Fibroblast of skin of left quadriceps (primary cell): Measurements from ENCODE around the gene STX12.

Experiments used
- DNase-seq, 2 experiments: peaks; one replicate each; pipeline ENCODE4 v3.0.0-alpha.2; 2013; ENCODE audit warnings: low read depth in 2 of 2

Gene STX12

DNA sequence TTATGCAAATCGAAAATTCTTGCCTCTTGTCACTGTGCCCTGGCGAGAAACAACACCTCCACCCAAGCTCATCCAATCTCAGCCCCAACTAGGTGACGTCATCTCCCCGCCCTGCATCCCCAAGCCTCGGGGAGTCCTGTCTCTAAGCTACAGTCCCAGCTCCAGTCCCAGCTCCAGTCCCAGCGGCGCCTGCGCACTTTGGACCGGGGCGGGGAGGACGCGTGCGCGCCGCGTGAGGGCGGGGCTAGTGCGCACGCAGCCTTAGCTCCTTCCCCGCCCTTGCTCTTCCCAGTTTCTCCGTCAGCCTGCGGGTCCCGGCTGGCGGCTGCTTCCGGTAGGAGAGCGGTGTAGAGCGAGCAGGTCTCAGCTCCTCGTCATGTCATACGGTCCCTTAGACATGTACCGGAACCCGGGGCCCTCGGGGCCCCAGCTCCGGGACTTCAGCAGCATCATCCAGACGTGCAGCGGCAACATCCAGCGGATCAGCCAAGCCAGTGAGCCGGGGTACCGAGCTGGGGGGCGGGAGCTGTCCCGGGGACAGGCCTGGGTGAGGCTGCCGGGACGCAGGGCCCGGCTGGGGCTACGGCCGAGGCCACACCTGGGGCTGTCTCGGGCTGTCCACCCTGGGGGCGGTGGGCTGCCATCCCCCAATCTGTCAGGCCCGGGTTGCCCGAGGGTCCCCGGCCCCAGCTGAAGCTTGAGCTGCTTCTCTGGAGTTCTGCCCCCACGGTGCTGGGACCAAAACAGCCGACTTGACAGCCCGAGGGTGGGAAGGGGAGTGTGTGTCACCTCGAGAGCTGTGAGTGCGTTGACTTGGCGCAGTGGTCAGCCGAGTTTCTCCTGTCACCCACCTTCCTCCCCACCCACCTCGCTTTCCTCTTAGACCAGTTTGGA, at the start of gene STX12:
TSS of gene STX12 (plus strand) at position 288 of the 894 bp plus-strand sequence. CDS start at position 377, 89 bp downstream.
- peak; percentile 100 for DNase-seq

DNA sequence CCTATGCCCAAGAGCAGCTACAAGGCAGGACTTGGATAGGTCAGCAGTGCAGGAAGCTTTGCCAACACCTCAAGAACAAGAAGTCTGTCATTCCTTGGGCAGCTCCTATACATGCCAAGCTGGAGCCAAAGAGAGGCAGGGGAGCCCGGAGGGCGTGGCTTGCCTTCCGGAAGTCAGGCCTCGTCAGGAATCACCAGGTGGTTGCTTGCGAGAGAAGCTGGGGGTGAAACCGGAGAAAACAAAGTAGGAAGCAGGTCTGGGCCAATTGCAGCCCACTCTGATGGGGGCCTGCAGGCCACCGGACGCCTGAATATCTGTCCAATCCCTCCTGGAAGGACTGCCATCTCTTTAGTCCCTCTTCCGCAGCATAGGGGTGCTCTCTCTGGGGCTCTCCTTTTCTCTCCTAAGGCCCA, 48.1 kb upstream of the STX12 start:
- DNase-seq, result no peak

DNA sequence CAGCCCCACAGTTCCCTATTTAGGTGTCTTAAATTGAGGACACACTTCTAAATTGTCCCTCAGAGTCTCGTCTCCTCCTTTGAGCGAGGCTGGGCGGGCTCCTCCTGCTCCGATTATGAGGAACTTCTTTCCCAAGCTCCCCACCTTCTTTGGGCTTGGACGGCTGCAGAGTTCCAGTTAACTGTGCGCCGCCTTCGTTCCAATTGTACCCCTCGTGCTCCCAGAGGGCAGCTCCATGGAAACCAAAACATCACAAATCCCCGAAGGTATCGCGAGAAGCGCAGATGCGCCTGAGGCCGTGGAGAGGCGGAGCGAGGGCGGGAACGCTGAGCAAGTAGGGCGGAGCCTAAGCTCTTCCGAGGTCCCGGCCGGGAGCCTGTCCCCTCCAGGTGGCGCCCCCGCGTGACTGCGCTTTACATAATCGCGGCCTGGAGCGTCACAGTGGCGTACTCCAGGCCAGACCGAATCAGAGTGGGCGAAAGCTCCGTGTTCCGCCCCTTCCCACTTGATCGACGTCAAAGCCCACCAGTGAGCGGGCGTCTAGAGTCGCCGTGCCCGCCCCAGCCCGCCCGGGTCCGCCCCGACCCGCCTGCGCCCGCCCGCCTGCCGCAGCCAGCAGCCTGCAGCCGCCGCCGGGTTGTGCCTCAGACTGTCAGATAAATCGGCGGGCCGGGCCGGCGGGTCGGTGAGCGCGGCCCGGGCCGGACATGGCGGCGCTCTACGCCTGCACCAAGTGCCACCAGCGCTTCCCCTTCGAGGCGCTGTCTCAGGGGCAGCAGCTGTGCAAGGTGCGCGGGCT, 47.4 kb upstream of the STX12 start, which contains the start of gene FAM76A:
TSS of gene FAM76A (plus strand) at position 588 of the 799 bp plus-strand sequence. CDS start at position 708, 120 bp downstream.
- peak; percentile 98 for DNase-seq

DNA sequence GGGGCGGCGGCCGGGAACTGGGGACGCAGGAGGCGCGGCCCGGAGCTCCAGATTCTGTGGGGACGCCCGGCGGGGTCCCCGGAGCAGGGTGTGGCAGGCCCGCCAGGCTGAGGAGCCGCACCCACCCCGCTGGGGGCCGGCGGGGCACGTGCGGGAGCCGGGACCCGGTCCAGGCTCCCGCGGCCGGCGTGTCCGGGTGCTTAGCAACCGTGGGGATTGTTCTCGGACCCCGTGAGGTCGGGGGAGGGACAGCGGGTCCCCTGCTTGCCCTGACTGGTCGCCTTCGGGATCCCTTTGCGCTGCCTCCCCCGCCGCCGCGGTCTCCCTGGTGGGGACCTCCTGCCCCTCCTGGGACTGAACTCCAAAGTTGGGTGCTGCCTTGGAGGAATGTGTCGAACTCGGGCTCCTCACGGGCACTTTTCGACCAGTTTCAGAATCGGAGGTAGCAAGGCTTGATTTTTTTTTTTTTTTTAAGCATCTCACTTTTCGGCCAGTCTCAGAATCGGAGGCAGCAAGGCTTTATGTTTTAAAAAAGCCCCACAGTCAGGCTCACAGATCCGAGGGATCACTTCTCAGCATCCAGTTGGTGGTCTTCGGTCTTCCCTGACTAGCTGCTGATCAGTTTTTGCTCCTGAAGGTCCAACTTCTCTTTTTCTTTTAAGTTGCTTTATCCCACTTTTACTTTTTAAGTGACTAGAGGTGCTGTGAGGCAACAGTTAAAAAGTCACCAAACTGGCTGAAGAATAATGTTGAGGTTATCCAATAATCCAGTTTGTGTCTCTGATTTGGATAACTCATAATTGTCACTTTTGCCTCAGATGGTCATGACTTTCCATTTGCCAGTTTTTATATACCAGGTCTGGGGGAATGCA, 46.6 kb upstream of the STX12 start:
- peak in 1 of 2 experiments; percentile 2 for DNase-seq

DNA sequence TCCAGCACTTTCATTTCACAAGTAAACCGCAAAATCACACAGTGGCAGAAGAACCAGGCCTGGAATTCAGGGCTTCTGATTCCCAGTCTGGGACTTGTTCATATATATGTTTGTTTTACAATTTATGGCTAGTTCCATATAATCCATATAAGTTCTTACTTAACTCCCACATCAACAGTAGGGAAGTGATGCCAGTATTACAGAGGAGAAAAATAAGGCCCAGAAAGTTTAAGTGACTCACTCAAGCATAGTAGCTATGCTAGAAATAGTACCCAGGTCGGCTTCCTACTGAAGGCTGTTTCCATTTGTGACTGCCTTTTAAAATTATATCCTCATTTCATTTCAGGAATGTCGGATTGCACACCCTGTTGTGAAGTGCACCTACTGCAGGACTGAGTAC, 45.9 kb upstream of the STX12 start:
- peak in 1 of 2 experiments; percentile 1 for DNase-seq

DNA sequence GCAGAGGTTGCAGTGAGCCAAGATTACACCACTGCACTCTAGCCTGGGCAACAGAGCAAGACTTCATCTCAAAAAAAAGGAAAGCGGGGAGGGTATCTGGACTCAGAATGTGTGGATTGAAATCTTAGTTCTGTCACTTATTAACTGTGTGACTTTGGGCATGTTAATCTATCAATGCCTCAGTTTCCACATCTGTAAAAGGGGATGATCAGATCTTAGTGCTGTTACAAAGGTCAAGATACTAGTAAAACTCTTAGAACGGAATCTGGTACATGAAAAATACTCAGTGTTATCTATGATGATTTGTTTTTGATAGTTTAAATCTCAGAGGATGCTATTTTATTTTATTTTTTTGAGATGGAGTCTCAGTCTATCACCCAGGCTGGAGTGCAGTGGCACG, 36.8 kb upstream of the STX12 start:
- no peak for DNase-seq

DNA sequence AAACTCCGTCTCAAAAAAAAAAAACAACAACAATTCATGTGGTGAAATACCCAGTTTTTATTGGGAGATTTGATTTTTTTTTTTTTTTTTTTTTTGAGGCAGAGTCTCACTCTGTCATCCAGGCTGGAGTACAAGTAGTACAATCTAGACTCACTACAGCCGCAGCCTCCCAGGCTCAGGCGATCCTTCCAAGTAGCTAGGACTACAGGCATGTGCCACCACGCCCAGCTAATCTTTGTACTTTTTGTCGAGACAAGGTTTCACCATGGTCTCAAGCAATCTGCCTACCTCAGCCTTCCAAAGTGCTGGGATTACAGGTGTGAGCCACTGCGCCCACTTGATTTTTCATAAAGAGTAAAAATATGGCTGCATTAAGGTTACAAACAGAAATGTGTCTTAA, 31.9 kb upstream of the STX12 start:
- no peak for DNase-seq

DNA sequence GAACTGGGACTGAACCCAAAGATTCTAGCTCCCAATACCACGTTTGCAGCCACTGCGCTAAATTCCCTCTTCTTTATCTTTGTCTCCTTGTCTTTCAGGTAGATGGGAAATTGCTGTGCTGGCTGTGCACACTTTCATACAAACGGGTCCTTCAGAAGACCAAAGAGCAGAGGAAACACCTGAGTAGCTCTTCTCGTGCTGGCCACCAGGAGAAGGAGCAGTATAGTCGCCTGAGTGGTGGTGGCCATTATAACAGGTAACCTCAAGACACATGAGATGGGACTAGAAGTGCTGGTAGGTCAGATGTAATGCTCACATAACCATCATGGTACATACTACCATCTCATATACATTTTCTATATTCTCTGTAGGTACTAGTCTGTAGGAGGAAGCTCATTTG, 28.5 kb upstream of the STX12 start:
- DNase-seq, result no peak

DNA sequence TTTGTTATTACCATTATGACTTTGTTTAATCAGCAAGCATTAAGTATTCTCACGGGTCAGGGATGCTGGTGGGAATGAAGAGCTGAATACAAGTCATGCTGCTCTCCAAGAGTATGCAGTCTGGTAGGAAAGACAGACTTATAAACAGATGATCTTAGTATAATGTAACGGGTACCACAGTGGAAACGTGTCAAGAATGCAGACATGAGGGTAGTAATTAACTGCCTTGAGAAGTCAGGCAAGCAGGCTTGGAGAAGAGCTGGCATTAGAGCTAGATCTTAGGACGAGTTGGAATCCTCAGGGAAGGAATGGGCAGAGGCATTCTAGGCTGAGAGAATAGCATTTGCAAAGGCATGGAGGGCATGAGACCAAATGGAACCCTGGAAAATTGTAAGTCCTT, 27.6 kb upstream of the STX12 start:
- no peak for DNase-seq

DNA sequence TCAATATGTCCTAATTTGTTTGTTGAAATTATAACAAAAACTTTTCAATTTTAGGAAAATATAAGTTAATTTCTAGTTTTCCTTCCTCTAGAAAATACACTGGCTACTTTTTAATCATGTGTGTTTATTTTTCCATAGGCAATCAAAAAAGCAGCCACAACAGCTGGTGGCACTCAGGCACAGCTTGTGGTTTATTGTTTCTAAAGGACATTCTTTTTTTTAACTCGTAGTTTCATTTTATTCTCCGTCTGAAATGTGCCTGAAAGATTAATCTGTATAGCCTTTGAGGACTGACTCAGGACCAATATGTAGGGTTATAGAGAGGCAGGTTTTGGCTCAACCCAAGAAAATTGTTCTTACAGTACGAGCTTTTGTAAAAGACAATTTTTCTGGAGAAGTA, 20.7 kb upstream of the STX12 start:
- no peak for DNase-seq

DNA sequence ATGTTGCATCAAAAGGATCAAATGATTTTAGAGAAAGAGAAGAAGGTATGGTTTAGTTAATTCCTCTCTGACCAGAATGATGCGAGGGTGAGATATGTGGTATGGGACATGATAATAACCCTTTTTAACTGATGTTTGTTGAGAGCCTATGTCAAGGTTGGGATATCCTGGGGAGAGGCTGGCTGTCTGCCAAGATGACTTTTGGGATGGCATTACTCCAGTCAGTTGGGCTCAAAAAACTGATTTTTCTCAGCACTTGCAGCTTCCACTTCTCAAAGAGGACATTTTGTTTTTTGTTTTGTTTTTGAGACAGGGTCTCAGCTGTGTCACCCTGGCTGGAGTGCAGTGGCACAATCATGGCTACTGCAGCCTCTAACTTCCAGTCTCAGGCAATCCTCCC, 17.7 kb upstream of the STX12 start:
- no peak for DNase-seq

DNA sequence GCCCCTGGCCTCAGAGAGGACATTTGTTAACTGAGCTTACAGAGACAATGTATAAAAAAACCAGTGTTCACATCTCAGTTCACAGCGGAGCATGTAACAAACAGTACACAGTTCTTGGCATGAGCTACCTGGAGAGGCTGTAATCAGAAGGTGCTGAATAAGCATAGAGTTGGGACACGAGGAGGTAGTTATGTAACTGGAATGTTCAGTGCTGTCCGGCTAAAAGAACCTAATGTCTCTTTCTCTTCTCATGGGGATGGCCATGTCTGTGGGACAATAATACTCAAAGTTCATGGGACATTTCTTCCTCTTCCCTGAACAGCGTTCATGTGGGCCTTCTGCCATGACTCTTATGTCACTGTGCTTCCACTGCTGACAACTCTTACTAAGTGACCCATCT, 17.2 kb upstream of the STX12 start:
- no peak for DNase-seq

DNA sequence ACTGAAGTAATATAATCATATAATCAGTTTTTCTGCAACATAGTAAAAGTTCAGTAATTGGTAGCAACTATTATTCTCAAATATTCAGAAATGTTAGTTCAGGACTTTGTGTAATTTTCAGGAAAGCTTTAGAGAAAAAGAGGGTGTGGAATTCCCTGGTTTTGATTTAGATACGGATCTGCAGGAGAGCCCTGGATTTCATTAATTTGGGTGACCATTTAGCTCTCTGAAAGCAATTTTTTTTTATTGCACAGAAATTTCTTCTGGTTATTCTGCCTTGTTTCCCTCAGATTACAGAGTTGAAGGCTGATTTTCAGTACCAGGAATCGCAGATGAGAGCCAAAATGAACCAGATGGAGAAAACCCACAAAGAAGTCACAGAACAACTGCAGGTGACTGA, 13.8 kb upstream of the STX12 start:
- DNase-seq, result no peak

DNA sequence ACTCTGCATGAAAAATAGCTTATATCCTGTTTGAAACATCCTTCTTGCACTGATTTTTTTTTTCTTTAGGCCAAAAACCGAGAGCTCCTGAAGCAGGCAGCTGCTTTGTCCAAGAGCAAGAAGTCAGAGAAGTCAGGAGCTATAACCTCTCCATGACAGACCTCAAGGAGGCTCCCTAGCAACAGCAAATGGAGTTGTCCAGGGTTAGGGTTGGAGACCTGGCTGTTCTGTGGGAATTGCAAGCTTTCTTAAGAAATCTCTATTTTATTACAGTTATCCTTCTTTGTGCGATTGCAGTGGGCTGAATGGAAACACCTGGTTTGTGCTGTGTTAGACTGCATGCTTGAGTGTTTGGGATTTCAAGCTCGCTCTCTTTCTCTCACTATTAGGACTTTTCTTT, 12.6 kb upstream of the STX12 start:
- DNase-seq, result no peak

DNA sequence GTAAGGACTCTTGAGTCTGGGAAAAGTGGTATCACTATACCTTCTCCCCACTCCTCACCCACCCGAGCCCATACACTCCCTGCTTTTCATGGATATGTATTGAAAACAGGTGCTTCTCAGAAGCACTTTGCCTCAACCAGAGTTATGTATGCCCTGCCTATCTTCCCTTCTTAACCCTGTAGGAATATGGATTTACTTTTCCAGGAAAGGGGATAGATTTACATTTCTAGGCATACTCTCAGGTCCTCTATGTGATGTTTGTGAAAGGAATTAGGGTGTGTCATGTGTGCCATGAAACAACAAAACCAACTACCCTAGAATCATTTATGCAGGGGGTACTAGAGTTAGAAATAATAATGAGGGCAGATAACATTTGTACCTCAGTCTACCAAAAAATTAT, 11.0 kb upstream of the STX12 start:
- no peak for DNase-seq

DNA sequence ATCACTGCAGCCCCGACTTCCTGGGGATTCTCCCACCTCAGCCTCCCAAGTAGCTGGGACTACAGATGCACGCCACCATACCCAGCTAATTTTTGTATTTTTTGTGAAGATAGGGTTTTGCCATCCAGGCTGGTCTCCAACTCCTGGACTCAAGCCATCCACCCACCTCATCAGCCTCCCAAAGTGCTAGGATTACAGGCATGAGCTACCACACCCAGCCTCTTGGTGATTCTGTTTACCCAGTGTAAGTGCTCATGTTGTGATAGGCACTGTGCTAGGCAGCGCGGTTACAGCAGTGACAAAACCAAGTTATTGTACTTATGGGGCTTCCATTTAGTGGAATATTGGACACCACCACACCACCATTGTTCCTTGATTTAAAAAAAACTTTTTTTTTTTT, 9.7 kb upstream of the STX12 start:
- no peak for DNase-seq

DNA sequence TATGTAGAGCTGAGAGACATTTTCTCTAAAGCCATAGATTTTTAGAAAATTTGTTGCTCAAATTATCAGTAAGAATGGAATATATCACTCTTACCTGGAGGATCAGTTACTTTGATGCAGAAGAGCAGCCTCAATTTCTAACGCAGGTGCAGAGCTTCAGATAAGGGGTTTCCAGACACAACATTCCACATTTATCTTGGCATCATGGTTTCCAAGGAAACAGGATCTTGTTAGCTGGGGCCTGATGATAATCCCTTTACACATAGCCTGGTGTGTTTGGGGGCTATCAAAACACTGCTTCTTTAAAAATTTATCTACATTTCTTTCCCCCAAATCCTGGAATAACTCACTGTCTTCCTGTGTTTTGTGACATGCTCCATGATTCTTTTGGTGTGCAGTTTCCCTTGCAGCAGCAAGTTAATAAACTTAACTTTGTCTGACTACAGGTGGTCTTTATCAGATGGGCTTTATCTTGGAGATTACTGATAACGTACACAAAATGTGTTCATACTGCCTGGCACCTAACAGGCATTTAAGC, 2.7 kb upstream of the STX12 start:
- no peak for DNase-seq

DNA sequence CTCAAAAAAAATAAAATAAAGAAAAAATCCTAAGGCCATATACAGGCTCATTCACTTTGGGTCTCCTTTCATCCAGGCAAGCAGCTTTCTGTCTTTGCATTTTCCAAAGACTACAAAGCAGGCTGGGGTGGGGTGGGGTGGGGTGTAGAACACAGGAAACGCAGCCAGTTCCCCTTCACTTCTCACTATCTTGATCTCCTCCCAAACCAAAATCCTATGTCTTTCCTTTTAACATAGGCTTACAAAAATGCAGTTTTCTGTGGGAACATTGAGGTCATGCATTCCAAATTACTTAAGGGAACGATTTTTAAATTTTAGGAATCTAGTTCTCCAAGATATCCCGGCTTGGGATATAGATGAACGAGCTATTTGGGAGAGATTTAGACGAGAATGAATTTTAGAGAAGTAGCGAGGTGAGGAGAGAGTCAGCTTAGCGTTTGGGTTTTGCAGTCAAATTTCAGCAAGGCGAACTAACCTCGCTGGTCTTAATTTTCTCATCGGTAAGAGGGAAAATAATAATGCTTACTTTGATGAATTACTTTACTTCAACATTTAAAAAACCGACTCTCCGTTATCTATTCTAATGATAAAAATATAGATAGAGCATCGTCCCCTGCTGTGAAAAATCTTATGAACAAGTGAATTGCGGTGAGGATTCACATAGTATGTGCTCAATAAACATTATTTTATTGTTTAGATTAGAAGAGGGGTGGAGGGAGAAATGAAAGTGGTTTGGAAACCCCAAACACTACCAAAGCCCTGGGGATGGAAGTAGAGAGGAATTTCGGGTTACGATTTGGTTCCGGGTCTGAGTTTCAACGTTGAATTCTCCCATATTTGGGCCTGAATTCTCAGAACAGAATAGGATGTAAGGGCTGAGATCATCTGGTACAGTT, 735 bp upstream of the STX12 start:
- DNase-seq, result peak in 1 of 2 experiments; percentile 18

DNA sequence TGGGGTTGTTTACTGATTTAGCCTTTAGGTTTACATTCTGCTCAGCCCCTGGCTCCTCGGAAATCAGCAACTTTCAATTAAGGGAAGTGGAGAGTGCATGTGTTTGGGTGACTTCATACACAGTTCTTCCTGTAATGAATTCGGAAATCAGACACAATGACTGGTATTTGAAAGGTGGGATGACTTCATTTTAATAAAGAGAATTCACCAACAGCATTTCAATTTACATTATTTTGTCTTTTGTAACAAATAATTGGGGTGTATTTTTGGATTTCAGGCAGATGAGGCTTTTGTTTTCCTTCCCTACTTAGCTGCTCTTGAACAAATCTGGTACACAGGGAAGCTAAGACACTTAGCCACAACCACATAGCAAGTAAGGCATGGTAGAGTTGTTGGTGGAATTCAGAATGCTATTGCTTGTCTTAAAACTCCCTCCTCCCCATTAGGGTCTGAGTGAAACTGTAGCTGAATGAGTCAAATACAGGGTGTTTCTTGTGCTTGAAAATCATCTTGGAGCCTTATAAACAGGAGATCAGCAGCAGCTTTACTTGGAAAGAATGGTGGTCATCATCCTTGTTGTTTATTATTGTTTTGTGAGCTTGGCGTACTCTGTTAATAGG, 917 bp downstream of the STX12 start:
- DNase-seq, result no peak

DNA sequence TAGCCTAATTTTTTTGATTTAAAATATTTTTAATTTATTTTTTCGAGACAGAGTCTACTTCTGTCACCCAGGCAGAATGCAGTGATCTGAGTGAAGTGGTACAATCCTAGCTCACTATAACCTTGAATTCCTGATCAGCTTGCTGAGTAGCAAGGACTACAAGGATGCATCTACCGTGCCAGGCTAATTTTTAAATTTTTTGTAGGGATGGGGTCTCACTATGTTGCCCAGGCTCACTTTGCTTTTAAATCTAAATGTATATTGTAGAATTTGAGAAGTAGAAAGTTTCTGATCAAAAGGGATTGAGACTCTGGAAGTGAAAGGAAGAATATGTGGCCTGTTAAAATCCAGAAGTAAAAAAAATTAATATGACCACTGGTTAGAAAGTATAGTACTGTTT, 1.6 kb downstream of the STX12 start:
- DNase-seq, result no peak
